Measurements from ENCODE around the gene ZNF214. TPM values are rescaled to one million over a fixed set of nuclear protein-coding genes. Genes with fewer than 3 reads are reported as not detected.
A peak's percentile ranks its signal among the peaks of the same experiment; 100 is the strongest.

Gene ZNF214
- not detected for total RNA-seq

- ChIA-PET CTCF (no interaction called here), POLR2A (interaction anchor here (0.6 kb wide), 1 partner anchor 966 kb away, joined by 3 read pairs; the partner anchor contains the start of gene EIF3F)
- peak within 1 kb of the TSS; percentile 7 for H3K4me3 Mint-ChIP-seq
- no peak within 1 kb of the TSS for H3K27ac Mint-ChIP-seq
- no peaks in the 10 kb centered on the region for H3K36me3 Mint-ChIP-seq (ENCODE audit: low read depth)
- intact Hi-C loops (cut with micrococcal nuclease), result no loop called here
- peaks cover 26% of the 10 kb centered on the region for H3K27me3 Mint-ChIP-seq
- DNase-seq (no peak), ATAC-seq (no peak)
- no peaks in the 10 kb centered on the region for H3K4me1 Mint-ChIP-seq (ENCODE audit: low read depth)
- H3K9me3 Mint-ChIP-seq, result no peaks in the 10 kb centered on the region
- TF ChIP-seq, protein P1, sequence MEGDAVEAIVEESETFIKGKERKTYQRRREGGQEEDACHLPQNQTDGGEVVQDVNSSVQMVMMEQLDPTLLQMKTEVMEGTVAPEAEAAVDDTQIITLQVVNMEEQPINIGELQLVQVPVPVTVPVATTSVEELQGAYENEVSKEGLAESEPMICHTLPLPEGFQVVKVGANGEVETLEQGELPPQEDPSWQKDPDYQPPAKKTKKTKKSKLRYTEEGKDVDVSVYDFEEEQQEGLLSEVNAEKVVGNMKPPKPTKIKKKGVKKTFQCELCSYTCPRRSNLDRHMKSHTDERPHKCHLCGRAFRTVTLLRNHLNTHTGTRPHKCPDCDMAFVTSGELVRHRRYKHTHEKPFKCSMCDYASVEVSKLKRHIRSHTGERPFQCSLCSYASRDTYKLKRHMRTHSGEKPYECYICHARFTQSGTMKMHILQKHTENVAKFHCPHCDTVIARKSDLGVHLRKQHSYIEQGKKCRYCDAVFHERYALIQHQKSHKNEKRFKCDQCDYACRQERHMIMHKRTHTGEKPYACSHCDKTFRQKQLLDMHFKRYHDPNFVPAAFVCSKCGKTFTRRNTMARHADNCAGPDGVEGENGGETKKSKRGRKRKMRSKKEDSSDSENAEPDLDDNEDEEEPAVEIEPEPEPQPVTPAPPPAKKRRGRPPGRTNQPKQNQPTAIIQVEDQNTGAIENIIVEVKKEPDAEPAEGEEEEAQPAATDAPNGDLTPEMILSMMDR (IDR thresholded peaks at IDR 0.05), result no peak
Measured at GRCh38 chr11:7020183-7020917, at the start of gene ZNF214, which contains the start of gene NLRP14. TSS of gene ZNF214 (minus strand) at chr11:7020346. CDS start at chr11:7002835, 17,511 bp downstream. TSS of gene NLRP14 (plus strand) at chr11:7020479. CDS start at chr11:7038587, 18,108 bp downstream.

DNA sequence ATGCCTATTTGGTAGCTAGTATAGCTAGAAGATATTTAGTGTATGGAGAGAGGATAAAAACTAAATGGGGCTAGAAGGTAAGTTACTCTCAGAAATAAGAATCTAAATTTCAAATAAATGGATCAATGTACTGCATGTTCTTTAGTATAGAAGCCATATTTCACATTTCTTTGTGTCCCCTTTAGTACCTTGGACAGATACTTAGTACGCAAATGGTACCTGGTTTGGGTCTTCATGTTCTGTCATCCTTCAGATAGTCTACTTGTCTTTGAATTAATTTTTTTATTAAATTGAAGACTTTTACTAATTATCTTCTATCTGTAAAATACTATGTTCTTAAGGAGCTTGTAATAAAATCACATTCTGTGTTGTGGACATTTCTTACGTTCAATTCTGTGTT is 42.4 kb upstream of the ZNF214 start:
- CTCF ChIA-PET, result no interaction called here
- intact Hi-C loops (cut with micrococcal nuclease), result no loop called here
- H3K9me3 Mint-ChIP-seq, result peaks cover 2% of the 10 kb centered on the region

GRCh38 chr11:7060868-7061267 is 40.7 kb upstream of the ZNF214 start:
- intact Hi-C loops (cut with micrococcal nuclease), result no loop called here
- Mint-ChIP-seq H3K4me3 (no peak overlapping the region), H3K27me3 (peaks cover 7% of the 10 kb centered on the region), H3K36me3 (ENCODE audit: low read depth) (no peaks in the 10 kb centered on the region), H3K27ac (no peak overlapping the region), H3K9me3 (no peaks in the 10 kb centered on the region), H3K4me1 (ENCODE audit: low read depth) (no peaks in the 10 kb centered on the region)
- CTCF ChIA-PET, result no interaction called here
- POLR2A ChIA-PET, result no interaction called here
- DNase-seq (no peak), ATAC-seq (no peak)
- TF ChIP-seq, protein P1 (IDR thresholded peaks at IDR 0.05), result no peak

More for the DNA sequence above, 42.4 kb upstream of the ZNF214 start:
- DNase-seq (no peak), ATAC-seq (no peak)
- H3K27me3 Mint-ChIP-seq, result peaks cover 9% of the 10 kb centered on the region
- no peak overlapping the region for H3K27ac Mint-ChIP-seq
- H3K4me3 Mint-ChIP-seq, result no peak overlapping the region
- H3K4me1 Mint-ChIP-seq (ENCODE audit: low read depth), result no peaks in the 10 kb centered on the region
- H3K36me3 Mint-ChIP-seq (ENCODE audit: low read depth), result no peaks in the 10 kb centered on the region
- POLR2A ChIA-PET, result no interaction called here
- TF ChIP-seq, protein P1 (IDR thresholded peaks at IDR 0.05), result no peak

DNA sequence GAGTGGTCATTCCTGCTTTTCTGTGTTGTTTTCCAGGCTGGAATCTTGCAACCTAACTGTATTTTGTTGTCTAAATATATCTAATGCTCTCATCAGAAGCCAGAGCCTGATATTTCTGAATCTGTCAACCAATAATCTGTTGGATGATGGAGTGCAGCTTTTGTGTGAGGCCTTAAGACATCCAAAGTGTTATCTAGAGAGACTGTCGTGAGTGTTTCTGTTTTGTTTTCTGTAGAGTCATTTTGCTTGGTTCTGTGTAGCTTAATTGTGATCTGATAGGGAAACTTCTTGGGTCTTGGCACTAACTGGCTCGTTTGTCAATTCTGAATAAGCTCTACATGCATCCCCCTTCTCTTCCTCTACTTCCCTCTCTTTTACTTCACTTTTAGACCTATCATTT is 37.5 kb upstream of the ZNF214 start:
- ChIA-PET POLR2A (no interaction called here), CTCF (no interaction called here)
- no peaks in the 10 kb centered on the region for H3K4me1 Mint-ChIP-seq (ENCODE audit: low read depth)
- ATAC-seq, result no peak
- DNase-seq, result no peak
- no peaks in the 10 kb centered on the region for H3K9me3 Mint-ChIP-seq
- TF ChIP-seq, protein P1 (IDR thresholded peaks at IDR 0.05), result no peak
- peaks cover 7% of the 10 kb centered on the region for H3K27me3 Mint-ChIP-seq
- no peak overlapping the region for H3K4me3 Mint-ChIP-seq
- intact Hi-C loops (cut with micrococcal nuclease), result no loop called here
- H3K36me3 Mint-ChIP-seq (ENCODE audit: low read depth), result no peaks in the 10 kb centered on the region
- no peak overlapping the region for H3K27ac Mint-ChIP-seq

DNA sequence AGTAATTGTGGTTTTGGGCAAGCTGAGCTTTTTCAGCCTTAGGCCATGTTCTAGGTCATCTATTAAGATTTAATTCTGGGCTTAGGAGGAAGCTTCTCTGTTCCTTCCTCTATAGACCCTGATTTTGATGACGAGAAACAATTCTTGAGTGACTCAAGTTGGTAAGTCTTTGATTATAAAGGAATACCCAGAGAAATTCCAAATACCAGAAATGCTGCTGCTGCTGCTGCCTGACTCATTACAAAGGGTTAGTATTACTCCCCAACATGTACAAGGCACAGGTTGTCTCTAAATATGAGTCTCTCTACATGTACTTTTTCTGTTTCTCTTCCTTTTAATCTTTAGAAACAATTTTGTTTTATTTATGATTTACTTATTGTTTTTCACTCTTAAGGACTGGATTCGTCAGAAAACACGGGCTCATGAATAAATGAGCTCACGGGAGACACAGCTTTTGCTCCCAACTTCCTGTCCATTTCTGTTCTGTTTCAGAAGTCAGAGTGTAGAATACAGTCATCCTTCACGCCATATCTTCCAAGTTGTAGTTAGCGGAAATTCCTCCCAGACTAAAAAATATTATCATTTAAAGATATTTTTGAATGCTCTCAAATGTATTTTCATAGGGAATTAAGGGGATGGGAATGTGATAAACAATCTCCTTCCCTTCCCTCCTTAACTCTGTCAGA is 36.8 kb upstream of the ZNF214 start:
- CTCF ChIA-PET, result no interaction called here
- H3K36me3 Mint-ChIP-seq (ENCODE audit: low read depth), result no peaks in the 10 kb centered on the region
- TF ChIP-seq, protein P1 (IDR thresholded peaks at IDR 0.05), result no peak
- POLR2A ChIA-PET, result no interaction called here
- H3K27ac Mint-ChIP-seq, result no peak overlapping the region
- no peaks in the 10 kb centered on the region for H3K4me1 Mint-ChIP-seq (ENCODE audit: low read depth)
- DNase-seq (no peak), ATAC-seq (no peak)
- no peak overlapping the region for H3K4me3 Mint-ChIP-seq
- intact Hi-C loops (cut with micrococcal nuclease), result no loop called here
- H3K9me3 Mint-ChIP-seq, result no peaks in the 10 kb centered on the region
- H3K27me3 Mint-ChIP-seq, result peaks cover 7% of the 10 kb centered on the region

Data from activated CD8-positive, alpha-beta T cell treated with anti-CD3 and anti-CD28 coated beads for 36 hours (primary cell).